Measurements from ENCODE around the gene ZHX3. TPM values are rescaled to one million over a fixed set of nuclear protein-coding genes. Genes with fewer than 3 reads are reported as not detected.
"Not testable (repeated sequence)": the region's sequence is repeated elsewhere in the genome, so short reads cannot be mapped to it uniquely, and the experiment has no call there.

ZHX3 gene
- total RNA-seq, 1 donor from 2014 or later = 34.5 TPM

DNA sequence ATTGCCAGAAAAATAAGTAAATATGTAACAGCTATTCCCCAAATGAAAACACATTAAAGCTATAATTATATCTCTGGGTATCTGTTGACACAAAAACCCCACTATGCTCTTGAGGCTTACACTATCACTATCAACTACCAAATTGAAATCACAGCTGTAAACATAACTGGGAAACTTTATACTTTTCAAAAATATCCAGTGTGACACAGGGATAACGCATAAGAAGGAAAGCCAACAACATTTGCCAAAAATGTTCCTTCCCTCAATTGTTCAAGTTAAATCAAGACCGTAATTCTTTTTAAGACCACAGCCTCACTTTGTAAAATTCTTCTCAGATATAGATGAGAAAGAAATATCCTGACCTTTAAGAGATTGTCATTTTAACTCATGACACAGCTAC, 3.1 kb downstream of the ZHX3 start:
- ATAC-seq = no peak
- intact Hi-C loops (cut with DNase I) = no loop called here

DNA sequence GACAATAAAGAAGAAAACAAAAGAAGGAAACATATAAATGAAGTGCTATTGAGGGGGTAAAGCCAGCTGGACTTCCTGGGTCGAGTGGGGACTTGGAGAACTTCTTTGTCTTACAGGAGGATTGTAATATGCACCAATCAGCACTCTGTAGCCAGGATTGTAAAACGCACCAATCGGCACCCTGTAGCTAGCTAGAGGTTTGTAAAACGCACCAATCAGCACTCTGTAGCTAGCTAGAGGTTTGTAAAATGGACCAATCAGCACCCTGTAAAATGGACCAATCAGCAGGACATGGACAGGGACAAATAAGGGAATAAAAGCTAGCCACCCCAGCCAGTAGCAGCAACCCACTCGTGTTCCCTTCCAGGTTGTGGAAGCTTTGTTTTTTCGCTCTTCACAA, 5.5 kb downstream of the ZHX3 start:
- DNase-seq (ENCODE audit: missing footprints); ATAC-seq; intact Hi-C loops (cut with DNase I): not testable (repeated sequence)

More for the DNA sequence above, 3.1 kb downstream of the ZHX3 start:
- no peak for DNase-seq (ENCODE audit: missing footprints)

DNA sequence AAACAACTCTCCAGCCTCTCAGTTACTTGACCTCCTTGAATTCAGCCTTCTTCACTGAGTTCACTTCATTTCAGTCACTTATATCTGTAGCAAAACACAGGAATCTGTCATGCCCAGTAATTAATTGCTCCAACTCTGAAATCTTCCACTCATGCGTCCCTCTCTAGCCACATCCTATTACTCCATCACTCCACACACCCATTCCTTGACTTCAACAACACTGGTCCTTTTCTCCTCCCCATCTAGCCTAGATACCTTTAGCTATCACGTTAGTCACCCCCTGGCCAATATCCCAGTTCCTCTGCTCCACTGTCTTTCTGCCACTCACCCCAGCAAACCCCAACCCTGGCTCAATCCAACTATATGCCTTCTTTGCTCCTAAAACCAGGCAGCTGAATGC, 7.7 kb downstream of the ZHX3 start:
- ATAC-seq = no peak
- intact Hi-C loops (cut with DNase I) = no loop called here
- no peak for DNase-seq (ENCODE audit: missing footprints)

DNA sequence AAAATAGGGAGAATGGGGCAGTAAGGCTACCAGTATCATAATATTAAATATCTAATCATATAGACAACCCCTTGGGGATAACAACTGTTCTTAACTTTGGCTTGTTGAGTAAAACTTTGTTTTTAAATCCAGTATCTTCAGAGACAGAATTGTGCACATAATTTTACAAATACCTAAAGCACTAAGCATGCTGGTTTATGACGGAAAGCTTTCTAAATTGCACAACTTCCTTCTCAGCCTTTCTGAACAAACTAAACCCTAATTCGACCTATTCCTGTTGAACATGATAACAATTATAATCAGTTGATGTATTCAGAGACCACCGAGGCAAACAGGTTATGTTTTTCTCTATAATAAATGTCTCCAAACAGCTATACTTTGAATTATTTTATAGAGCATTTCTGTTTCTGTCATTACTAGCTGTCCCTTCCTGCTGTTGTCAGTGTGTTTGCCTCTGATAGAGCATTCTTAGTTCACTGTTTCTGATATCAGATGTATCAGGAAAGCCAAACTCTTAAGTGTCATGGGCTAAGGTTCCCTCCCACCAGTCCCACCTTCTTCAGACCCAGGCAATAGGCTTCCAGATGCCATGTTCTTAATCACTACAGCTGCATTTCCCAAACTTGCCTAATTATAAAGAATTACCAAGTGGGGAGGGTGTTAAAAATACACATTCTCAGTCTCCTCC, 8.7 kb downstream of the ZHX3 start:
- no peak for DNase-seq (ENCODE audit: missing footprints)
- intact Hi-C loops (cut with DNase I) = no loop called here
- ATAC-seq = peak; percentile 38

DNA sequence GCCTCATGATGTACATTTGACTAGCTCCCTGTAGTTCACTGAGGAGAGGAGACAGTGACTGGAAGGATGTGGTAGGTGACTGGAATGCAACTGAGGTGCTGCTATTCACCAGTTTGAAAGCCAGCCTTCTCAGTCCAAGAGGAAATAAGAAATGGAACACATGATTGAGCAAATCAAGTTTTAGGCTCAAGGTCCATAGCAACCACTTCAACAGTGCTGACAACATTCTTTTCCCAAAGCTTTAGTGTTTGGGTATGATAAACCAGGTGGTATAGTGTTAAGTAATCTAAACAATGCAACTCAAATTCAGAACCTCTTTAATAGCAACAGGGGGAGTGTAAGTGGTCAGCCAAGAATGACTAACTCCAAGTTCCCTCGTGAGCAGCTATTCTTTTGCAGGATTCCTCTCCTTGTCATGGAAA, 9.2 kb downstream of the ZHX3 start:
- intact Hi-C loops (cut with DNase I) = no loop called here
- peak; percentile 33 for ATAC-seq
- no peak for DNase-seq (ENCODE audit: missing footprints)

DNA sequence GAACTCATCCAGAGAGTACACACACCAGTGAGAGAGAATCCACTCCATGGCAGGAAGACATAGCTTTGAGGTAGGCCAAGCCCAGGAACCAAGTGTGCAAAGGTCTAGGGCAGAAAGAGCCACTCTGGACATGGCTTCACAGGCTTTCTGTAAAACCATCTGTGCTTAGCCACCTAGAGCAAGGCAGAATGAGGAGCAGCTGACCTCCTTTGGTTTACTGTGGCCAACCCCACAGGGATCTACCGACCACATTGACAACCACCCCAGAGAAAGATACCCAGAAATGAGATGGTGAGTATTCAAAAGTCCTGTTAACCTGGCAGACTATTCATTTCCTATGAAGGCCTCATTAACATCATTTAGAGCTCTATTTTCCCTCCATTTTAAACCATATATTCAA, 10.5 kb downstream of the ZHX3 start:
- no peak for DNase-seq (ENCODE audit: missing footprints)
- no peak for ATAC-seq
- intact Hi-C loops (cut with DNase I) = no loop called here

DNA sequence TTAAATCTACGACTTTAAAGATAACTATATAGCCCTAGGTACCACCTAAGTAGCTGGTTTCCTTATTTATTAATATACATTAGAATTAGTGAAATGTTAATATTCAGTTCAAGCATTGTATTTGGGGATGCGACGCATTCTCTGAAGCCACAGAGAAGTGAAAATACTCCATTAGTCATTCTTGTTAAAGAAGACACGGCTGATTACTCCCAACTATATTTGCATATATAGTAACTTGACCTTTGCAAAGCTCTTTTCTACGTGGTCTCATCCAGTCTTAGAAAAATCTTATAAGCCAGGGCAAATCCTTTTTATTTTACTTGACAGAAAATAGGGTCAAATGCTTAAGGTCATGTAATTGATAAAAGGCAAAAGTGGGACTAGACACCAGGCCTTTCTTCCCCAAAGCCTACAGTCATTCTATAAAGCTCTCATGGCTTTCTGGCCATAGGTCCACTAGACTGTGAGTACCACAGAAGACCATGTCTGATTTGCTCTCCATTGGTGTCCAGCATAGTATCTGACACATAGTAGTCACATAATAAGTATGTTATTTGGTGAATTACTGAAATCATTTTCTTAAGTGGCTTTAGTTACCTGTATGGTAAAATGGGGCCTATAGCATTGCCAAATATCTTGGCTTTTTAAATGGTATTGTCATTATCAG, 11.3 kb downstream of the ZHX3 start:
- ATAC-seq = no peak
- intact Hi-C loops (cut with DNase I) = no loop called here
- no peak for DNase-seq (ENCODE audit: missing footprints)

DNA sequence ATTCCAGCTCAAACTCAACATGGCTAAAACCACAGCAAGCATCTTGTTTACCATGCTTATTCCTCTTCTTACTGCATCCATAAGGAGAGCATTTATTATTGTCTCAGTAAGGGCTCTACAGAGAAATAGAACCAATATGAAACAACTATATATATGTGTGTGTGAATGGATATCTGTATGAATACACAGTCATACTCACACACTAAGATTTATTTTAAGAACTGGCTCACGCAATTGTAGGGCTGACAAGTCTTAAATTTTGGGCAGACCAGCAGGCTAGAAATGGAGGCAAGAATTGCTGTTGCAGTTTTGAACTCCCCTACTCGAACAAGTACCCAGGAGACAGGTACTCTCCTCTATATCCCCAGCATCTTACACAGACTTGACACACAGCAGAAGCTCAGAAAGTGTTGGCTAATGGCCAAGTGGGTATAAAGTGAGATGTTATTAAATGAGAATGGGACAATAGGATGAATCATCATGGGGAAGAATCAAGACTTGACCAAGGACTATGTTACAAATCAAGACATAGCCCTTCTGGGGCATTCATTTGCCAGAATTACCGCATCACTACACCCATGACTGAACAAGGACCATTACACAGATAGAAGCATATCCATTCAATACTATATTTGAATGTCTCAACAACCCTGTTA, 13.0 kb downstream of the ZHX3 start:
- no peak for DNase-seq (ENCODE audit: missing footprints)
- ATAC-seq = no peak
- intact Hi-C loops (cut with DNase I) = no loop called here

DNA sequence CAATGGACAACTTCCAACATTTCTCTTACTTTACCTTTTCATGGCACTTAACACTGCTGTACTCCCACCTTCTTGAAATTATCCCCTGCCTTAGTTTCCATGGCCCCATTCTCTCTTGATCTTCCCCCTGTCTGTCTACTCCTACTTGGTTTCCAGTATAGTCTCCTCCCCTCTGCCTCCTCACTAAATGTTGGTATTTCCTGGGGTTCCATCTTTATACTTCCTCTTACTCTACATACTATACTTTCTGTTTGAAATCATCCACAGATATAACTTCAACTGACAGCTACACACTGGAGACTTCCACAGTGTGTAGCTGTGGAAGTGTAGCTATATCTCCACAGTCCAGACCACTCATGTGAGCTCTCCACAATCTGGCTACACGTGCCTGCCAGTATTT, 13.5 kb downstream of the ZHX3 start:
- intact Hi-C loops (cut with DNase I) = no loop called here
- DNase-seq (ENCODE audit: missing footprints) = no peak
- no peak for ATAC-seq

DNA sequence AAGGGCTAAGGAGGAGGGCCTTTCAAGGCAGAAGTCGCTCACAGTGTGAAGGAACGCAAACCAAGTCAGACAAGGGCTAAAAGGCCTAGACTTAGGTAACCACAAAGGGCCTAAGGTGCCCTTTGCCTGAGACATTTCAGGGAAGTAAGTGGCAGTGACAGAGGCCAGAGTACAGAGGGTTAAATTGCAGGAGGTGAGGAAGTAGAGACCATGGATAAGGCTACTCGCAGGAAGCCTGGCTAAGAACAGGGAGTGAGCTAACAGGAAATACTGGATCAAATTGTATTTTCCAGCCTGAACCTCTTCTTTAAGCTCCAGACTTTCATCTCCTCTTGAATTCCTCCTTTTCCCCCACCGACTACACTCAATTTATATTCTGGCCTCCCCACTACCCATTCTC, 16.6 kb downstream of the ZHX3 start:
- DNase-seq (ENCODE audit: missing footprints) = no peak
- intact Hi-C loops (cut with DNase I) = no loop called here
- ATAC-seq = no peak

DNA sequence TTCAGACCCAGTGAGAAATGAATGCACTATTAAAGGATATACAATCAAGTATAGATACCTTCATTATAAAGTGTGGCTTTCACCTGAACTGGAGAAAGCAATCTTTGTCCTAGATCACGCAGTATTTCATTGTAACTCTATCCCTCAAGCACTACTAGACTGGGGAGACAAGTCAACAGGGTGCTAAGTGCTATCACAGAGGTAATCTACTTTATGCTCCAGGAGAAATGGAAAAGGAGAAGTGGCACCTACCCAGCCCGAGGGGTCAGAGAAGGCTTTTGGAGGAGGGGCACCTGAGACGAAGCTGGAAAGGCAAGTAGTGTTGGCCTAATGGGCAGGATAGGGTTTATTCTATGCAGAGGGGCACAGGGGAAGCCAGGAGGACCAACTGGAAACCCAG, 17.1 kb downstream of the ZHX3 start:
- ATAC-seq (no peak), DNase-seq (ENCODE audit: missing footprints) (no peak)
- intact Hi-C loops (cut with DNase I) = no loop called here

DNA sequence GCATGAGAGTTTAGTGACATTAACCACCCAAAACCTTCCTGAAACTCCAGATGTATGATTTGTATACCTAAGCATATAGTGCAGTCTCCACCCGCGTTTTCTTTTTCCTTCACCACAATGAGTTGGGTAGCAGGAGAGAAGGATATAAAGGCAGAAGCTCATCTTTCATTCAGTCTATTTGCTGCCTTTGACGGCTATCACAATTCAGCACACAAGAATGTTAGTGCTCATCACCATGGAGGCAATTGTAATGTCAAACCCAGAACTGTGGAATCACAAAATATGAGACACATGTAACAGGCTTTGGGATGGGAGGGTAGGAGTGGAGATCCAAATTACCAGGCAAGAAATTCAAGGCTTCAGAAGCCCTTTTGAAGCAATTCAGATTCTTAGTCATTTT, 17.6 kb downstream of the ZHX3 start:
- intact Hi-C loops (cut with DNase I) = no loop called here
- no peak for DNase-seq (ENCODE audit: missing footprints)
- ATAC-seq = no peak

DNA sequence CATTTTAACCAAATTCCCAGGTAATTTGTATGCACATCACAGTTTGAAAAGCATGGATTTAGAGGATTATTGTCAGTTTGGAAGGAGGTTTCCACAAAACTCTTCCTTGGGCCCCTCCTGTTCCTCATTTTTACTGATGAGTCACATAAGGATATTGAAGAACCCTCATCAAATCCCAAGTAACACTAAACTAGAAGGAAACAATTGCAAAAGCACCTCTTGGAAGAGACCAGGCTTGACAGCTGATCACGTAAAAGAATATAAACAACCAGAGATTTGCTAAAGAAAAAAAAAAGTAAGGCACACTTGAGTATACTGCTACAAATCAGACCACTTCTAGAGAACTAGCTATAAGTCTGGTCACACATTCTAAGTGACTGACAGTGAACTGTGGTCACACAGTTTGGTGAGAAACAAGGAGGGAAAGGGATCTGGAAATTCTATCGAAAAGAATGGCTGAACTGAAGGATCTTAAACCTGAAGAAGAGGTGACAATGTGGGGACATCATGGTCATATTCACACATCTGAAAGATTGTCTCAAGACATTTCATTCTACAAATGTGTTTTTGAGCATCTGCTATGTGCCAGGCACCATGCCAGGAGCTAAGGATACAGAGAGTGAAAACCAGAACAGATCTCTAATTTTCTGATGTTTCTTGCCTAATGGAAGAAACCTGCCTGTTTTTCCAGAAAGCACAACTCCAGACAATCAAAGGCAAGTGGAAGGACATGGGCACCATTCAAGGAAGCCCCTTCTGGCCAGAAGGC, 24.1 kb downstream of the ZHX3 start:
- DNase-seq (ENCODE audit: missing footprints) (no peak), ATAC-seq (no peak)
- intact Hi-C loops (cut with DNase I) = no loop called here

DNA sequence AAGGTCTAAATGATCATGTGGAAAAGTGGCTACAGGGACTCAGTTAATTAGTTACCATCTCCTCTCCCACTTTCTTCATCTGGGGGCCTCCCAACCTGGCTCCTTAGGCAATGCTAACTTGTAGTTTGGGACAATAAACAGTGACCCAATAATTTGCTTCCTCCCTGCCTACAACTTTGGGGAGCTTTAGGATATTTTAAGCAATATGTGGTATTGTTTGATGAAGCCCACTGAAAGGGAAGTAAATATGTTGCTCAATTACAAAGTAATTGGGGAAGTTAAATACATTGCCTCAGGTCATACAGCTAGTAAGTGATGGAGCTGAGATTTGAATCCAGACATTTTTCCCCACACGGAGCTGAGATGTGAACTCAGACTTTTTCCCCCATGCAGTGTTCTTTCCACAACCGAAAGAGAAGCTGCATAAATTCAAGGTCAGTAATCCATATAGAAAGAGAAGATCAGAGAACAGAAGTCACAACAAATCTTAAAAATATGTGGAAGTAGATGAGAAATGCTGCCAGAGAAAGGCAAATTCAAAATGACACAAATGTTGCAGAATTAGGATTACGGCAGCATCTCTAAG, 26.6 kb downstream of the ZHX3 start:
- intact Hi-C loops (cut with DNase I) = no loop called here
- DNase-seq (ENCODE audit: missing footprints) (no peak), ATAC-seq (no peak)

DNA sequence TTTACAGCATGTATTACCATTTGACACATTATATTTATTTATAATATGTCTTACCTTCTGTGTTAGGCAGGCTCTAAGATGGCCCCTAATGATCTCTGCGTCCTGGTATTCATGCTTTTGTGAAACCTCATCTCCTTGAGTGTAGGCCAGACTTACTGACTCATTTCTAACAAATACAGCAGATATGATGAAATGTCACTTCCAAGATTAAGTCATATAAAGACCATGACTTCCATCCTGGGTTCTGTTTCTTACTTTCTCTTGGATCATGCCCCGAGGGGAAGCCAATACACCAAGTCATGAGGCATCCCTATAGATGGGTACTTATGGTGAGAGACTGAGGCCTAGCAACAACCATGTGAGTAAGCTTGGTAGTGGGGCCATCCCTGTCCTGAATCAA, 30.2 kb downstream of the ZHX3 start:
- ATAC-seq (no peak), DNase-seq (ENCODE audit: missing footprints) (no peak)
- intact Hi-C loops (cut with DNase I) = no loop called here

DNA sequence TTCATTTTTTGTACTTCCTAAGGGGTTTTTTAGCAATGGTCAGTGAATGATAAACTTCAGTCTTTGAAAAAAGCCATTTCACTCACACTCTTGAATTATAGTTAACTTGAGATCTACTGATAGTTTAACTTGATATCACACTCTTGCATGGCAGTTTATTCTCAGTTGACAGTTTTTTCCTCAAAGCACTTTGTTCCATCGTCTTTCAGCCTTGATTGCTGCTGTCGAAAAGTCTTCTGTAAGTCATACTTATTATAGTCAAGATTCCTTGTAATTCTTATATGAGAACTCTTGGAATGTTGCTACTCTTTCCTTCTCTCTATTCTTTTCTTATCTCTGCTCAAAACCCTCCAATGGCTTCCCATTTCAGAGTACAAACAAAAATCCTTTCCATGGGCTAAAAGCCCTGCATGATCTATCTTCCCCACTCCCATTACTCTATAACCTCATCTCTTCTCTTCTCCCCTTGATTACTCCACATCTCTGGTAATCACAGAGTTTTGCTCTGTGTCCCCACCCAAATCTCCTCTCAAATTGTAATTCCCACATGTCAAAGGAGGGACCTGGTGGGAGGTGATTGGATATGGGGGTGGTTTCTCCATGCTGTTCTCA, 31.2 kb downstream of the ZHX3 start:
- no peak for DNase-seq (ENCODE audit: missing footprints)
- intact Hi-C loops (cut with DNase I) = no loop called here
- ATAC-seq = no peak

DNA sequence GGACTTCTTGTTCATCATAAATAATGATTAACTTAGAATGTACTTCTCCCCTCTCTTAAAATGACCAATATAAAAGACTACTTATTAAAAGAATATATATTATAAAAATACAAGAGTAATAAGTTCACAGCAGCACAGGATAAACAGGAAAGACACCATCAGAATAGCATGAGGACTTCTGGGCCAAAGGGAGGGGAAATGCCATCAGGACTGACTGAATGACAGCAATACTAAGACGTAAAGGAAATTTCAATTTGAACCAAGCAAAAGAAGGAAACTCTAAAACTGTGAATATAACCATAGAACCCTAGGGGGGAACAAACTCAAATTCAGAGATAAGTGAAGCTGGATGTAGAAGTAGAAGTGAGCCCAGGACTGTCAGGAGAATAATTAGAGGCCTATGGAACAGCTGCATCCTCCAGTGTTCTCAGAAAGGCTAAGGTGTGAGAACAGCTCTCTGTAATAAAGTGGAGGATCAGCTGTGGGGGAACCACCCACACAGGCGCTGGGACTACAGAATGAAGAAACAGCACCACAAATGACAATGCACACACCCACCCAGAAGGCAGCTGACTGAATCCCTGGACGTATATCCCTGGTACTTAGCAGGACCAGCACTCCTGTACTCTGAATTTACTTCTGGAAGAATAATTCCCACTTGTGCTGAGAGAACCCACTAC, 37.8 kb downstream of the ZHX3 start:
- DNase-seq (ENCODE audit: missing footprints) = no peak
- intact Hi-C loops (cut with DNase I) = no loop called here

DNA sequence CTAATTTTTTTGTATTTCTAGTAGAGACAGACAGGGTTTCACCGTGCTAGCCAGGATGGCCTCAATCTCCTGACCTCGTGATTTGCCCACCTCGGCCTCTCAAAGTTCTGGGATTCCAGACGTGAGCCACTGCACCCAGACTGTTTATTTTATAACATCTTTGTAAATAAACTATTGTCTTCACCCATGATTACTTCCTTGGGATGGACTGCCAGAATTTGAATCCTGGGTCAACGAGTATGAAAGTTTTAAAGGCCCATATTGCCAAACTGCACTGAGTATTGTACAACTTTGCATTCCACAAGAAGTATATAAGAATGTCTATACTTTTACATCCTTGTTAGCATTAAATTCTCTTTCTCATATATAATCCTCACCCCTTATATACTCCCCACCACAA, 38.6 kb downstream of the ZHX3 start:
- DNase-seq (ENCODE audit: missing footprints) (no peak), ATAC-seq (no peak)
- intact Hi-C loops (cut with DNase I) = no loop called here

More for the DNA sequence above, 37.8 kb downstream of the ZHX3 start:
- no peak for ATAC-seq

Data from Right ventricle myocardium inferior (tissue), 1 donor.